Thyroid gland (tissue), 4 donors: ENCODE measurements around the gene RTTN.
"Not testable (repeated sequence)": the region's sequence is repeated elsewhere in the genome, so short reads cannot be mapped to it uniquely, and the experiment has no call there.

Experiments
- CTCF ChIP-seq, 6 experiments: fragments of 200-600 bp in 3 of 6; fragments of 450-650 bp in 3 of 6; sonication (generic) in 3 of 6; IDR thresholded peaks; one replicate each; pipeline ENCODE4 v1.5.1; 2016 to 2019; ENCODE audit warnings: antibody characterized with exemption in 6 of 6, mild to moderate bottlenecking in 2 of 6, inconsistent platforms in 1 of 6, moderate library complexity in 1 of 6
- POLR2A ChIP-seq, 2 donors: fragments of 450-650 bp; IDR thresholded peaks; one replicate each; pipeline ENCODE4 v1.6.1; 2017; ENCODE audit warnings: antibody characterized with exemption in 2 of 2, mild to moderate bottlenecking in 2 of 2, moderate library complexity in 1 of 2

DNA sequence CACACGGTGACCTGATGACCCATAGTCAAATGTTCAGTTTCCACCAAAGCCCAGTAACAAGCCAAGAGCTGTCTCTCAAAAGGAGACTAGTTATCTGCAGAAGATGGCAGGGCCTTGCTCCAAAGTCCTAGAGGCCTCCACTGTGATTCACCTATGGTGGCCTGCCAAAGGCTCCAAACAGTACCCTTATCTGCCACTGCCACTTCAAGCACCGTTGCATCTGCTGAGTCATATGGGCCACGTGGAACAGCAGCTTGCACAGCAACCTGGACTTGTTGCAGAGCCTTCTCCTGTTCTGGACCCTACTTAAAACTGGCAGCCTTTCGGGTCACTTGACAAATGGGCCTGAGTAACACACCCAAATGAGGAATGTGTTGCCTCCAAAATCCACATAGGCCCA is 230.2 kb downstream of the RTTN start:
- TF ChIP-seq CTCF, POLR2A (IDR thresholded peaks at IDR 0.05): not testable (repeated sequence)
